ENCODE data around the gene FUT2.

The FUT2 gene

DNA sequence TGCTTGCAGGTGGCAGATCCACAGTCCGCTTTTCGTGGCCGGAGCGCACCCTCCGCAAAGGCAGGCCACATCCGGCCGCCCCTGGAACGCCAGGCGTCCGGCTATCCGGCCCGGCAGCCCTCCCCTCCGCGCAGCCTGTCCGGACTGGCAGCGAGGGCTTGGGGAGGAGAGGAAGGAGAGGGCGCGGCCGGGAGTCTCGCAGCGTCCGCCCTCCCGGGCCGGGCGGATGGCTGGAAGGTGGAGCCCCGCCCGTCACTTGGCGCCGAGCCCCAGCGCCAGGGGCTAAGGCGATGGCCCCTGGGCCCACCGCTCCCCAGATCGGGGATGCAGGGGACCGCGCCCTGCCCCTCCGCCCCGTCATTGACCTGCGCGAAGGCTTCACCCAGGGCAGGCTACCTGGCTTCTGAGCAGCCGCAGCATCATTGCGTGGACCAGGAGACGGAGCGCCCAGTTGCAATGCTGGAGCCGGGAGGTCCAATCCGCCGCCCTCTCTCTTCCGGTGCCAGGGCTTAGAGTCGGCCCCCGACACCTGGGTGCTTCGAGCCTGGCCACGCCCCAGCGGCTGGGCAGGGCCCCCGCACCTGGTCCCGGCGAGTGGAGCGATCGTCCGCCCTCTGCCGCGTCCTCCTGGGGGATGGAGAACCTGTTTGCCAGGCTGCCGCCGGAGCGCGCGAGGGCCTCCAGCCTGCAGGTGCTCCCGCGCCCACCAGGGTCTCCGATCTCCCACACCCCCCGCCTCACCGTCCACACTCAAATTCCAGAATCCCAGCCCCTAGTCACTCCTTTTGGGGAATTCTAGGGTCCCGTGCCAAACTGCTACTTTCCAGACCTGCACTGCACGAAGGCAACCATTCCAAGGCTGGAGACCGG is 57.0 kb downstream of the FUT2 start, which contains the start of gene FUT1:
Gene FUT1 (minus strand): TSS at position 146 of the 870 bp plus-strand sequence. CDS start 1,360 bp downstream, outside the sequence.
- DNase-seq, result no peak

DNA sequence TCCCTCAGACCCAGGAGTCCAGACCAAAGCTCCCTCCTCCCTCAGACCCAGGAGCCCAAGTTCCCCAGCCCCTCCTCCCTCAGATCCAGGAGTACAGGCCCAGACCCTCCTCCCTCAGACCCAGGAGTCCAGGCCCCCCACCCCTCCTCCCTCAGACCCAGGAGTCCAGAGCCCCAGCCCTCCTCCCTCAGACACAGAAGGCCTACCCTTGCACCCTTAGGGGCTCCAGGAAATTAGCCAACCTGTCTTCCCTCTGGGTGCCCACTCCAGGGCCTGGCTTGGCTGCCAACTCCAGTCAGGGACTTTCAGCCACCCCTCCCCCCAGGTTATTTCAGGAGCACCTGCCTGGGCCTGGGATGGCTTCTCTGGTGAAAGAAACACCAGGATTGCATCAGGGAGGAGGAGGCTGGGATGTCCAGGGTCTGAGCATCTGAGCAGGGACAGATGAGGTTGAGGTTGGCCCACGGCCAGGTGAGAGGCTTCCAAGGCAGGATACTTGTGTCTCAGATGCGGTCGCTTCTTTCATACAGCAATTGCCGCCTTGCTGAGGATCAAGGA is 59.4 kb downstream of the FUT2 start, which contains the start of gene FGF21:
Gene FGF21 (plus strand): TSS at position 441 of the 558 bp plus-strand sequence. CDS start 713 bp downstream, outside the sequence.
- no peak for DNase-seq

Measured in NK-92 treated with Interleukin-12 subunit alpha and Interleukin-12 subunit beta, amount 100 ng/mL, for 24 hours (cell line).